ENCODE measurements around the gene EHF. TPM values are rescaled to one million over a fixed set of nuclear protein-coding genes. Genes with fewer than 3 reads are reported as not detected.

Gene EHF
- total RNA-seq, 4 donors from 2014 or later = 0.09 to 0.85 TPM; not detected in 2

DNA sequence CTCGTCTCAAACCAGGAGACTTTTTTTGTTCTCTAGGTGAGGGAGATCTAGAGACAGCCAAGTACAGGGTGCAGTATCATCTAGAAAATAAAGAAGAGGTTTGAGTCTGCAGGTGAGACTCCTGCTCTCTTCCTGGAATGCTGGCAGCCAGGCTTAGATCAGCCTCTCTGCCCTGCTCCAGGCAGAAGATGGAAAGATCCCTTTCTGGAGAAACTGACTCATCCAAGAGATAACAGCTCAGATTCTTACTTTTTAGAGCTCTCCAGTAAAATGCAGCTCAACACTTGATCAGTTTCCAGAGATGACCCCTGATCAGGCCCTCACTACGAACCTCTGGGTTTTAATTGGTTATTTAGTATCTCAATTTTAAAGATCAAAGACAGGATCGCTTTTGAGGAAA lies 44.6 kb upstream of the EHF start:
- Histone ChIP-seq H3K27me3 (peaks cover 0 to 25% (median 5%) of the 10 kb centered on the region in 3 donors), H3K27ac (no peak overlapping the region), H3K36me3 (no peaks in the 10 kb centered on the region), H3K4me1 (no peaks in the 10 kb centered on the region), H3K4me3 (no peak overlapping the region), H3K9me3 (no peaks in the 10 kb centered on the region)
- no peak for DNase-seq
- intact Hi-C loops (cut with DNase I; ENCODE audit: low total_unique reads) (no loop called here), in situ Hi-C loops (cut with MboI; ENCODE audit: low sequenced_read_pairs in 4 of 4) (loop anchor here in 3 of 4 donors (25.0 kb wide), 3 partner anchors 661 to 836 kb away; partner anchors contain the start of gene SLC1A2 (in 2 of the 3))
- TF ChIP-seq POLR2A (IDR thresholded peaks at IDR 0.05) = no peak
- TF ChIP-seq, protein P1, sequence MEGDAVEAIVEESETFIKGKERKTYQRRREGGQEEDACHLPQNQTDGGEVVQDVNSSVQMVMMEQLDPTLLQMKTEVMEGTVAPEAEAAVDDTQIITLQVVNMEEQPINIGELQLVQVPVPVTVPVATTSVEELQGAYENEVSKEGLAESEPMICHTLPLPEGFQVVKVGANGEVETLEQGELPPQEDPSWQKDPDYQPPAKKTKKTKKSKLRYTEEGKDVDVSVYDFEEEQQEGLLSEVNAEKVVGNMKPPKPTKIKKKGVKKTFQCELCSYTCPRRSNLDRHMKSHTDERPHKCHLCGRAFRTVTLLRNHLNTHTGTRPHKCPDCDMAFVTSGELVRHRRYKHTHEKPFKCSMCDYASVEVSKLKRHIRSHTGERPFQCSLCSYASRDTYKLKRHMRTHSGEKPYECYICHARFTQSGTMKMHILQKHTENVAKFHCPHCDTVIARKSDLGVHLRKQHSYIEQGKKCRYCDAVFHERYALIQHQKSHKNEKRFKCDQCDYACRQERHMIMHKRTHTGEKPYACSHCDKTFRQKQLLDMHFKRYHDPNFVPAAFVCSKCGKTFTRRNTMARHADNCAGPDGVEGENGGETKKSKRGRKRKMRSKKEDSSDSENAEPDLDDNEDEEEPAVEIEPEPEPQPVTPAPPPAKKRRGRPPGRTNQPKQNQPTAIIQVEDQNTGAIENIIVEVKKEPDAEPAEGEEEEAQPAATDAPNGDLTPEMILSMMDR (IDR thresholded peaks at IDR 0.05 in 4 of 5, conservative IDR thresholded peaks at IDR 0.05 in 1 of 5) = no peak
- no peak for ATAC-seq

DNA sequence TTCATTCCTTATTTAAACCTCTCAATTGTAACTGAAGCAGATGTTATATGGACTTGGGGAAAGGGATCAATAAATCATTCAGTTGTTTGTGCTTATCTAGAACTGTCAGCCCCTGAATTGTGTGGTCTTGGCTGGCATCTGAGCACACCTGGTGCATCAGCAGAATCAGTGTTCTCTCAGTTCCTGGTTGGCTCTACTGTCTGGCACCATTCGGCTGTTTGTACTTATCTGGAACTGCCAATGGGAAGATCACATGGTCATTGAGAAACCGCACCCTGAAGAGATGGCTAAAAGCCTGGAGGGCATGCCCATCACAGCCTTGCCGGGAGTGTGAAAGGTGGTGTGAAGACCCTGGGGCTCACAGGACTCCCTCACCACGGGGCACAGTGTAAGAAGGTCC lies 37.1 kb upstream of the EHF start:
- H3K4me3 ChIP-seq = no peak overlapping the region
- H3K9me3 ChIP-seq = no peaks in the 10 kb centered on the region
- in situ Hi-C loops (cut with MboI; ENCODE audit: low sequenced_read_pairs in 4 of 4) (loop anchor here (10.0 to 25.0 kb wide), 4 partner anchors 653 to 828 kb away; partner anchors contain the start of gene SLC1A2 (in 2 of the 4)), intact Hi-C loops (cut with DNase I; ENCODE audit: low total_unique reads) (loop anchor here (10.0 kb wide), 2 partner anchors 71 to 171 kb away; no protein-coding TSS in a partner anchor)
- no peak for DNase-seq
- no peaks in the 10 kb centered on the region for H3K36me3 ChIP-seq
- H3K27ac ChIP-seq = no peak overlapping the region
- ATAC-seq = no peak
- no peaks in the 10 kb centered on the region for H3K4me1 ChIP-seq
- TF ChIP-seq POLR2A (IDR thresholded peaks at IDR 0.05) = no peak
- TF ChIP-seq, protein P1 (IDR thresholded peaks at IDR 0.05 in 4 of 5, conservative IDR thresholded peaks at IDR 0.05 in 1 of 5) = no peak
- no peaks in the 10 kb centered on the region for H3K27me3 ChIP-seq

DNA sequence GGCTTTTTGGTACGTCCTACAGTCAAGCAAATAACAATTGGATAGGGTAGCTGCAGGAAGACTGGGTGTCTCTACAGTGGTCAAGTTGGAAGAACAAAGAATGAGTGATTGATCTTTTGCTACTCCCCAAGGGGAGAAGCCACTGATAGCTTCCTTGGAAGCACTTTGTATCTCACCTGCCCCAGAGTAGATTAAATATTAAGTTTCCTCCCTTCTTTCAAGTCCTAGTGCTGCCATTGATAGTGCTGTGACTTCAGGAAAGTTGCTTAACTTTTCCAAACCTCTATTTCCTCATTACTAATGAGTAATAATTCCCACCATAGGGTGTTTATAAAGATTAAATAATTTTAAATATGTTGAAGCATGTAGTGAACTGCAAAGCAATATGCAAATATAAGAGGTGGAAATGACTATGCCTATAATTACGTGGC lies 35.6 kb upstream of the EHF start:
- intact Hi-C loops (cut with DNase I; ENCODE audit: low total_unique reads) = loop anchor here (5.0 to 10.0 kb wide), 3 partner anchors 69 to 807 kb away; no protein-coding TSS in a partner anchor
- Histone ChIP-seq H3K27me3 (no peaks in the 10 kb centered on the region), H3K4me1 (no peaks in the 10 kb centered on the region), H3K9me3 (no peaks in the 10 kb centered on the region), H3K27ac (no peak overlapping the region), H3K4me3 (no peak overlapping the region), H3K36me3 (no peaks in the 10 kb centered on the region)
- in situ Hi-C loops (cut with MboI; ENCODE audit: low sequenced_read_pairs in 4 of 4) = loop anchor here (5.0 to 25.0 kb wide), 6 partner anchors 307 to 827 kb away; partner anchors contain the start of gene SLC1A2 (in 2 of the 4)
- no peak for DNase-seq
- no peak for ATAC-seq
- no peak for TF ChIP-seq POLR2A (IDR thresholded peaks at IDR 0.05)
- TF ChIP-seq, protein P1 (IDR thresholded peaks at IDR 0.05 in 4 of 5, conservative IDR thresholded peaks at IDR 0.05 in 1 of 5) = no peak

DNA sequence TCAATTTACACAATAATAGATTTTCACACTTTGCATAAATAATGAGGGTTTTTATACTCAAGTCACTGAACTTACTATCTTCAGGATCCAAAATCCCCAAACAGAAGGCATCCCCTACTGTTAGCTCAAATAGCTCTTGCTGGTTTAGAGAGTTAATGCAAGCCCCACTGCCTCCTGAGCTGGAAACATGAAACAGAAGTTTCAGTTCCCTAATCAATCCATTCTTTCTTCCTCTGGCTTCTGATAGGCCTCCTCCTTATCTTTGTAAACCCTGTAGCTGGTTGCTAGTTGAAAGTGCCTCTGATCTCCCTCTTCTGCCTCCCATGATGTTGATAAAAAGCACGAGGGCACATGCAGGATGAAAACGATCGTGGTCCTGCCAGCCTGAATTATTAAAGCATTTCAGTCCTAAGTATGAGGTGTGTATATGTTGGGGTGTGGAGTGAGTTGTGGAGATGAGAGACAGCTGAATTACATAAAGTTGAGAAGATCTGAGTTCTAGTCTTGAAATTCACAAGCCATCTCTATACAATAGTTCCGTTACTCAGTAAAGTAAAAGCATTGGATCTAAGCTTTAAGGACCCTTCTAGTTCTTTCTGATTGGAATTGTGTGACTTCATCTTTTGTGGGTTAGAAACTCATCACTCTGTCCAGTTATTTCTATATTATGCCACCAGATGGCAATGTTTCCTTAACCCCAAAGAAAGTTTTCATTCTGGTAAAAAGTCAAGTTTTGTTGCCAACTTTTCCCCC lies 35.0 kb upstream of the EHF start:
- DNase-seq = no peak
- Histone ChIP-seq H3K36me3 (no peaks in the 10 kb centered on the region), H3K9me3 (no peaks in the 10 kb centered on the region), H3K27me3 (no peaks in the 10 kb centered on the region), H3K4me3 (peak overlapping the region in 1 of 4 donors; percentile 20), H3K4me1 (no peaks in the 10 kb centered on the region), H3K27ac (no peak overlapping the region)
- intact Hi-C loops (cut with DNase I; ENCODE audit: low total_unique reads) = loop anchor here (1.0 to 10.0 kb wide), 4 partner anchors 69 to 806 kb away; no protein-coding TSS in a partner anchor
- in situ Hi-C loops (cut with MboI; ENCODE audit: low sequenced_read_pairs in 4 of 4) = loop anchor here (5.0 to 25.0 kb wide), 6 partner anchors 306 to 826 kb away; partner anchors contain the start of gene SLC1A2 (in 2 of the 4)
- TF ChIP-seq, protein P1 (IDR thresholded peaks at IDR 0.05 in 4 of 5, conservative IDR thresholded peaks at IDR 0.05 in 1 of 5) = peak; percentile 56 to 75 (median 73)
- no peak for TF ChIP-seq POLR2A (IDR thresholded peaks at IDR 0.05)
- peak in 1 of 2 donors; percentile 49 for ATAC-seq
